ENCODE results near the gene UBE2E3.

DNA sequence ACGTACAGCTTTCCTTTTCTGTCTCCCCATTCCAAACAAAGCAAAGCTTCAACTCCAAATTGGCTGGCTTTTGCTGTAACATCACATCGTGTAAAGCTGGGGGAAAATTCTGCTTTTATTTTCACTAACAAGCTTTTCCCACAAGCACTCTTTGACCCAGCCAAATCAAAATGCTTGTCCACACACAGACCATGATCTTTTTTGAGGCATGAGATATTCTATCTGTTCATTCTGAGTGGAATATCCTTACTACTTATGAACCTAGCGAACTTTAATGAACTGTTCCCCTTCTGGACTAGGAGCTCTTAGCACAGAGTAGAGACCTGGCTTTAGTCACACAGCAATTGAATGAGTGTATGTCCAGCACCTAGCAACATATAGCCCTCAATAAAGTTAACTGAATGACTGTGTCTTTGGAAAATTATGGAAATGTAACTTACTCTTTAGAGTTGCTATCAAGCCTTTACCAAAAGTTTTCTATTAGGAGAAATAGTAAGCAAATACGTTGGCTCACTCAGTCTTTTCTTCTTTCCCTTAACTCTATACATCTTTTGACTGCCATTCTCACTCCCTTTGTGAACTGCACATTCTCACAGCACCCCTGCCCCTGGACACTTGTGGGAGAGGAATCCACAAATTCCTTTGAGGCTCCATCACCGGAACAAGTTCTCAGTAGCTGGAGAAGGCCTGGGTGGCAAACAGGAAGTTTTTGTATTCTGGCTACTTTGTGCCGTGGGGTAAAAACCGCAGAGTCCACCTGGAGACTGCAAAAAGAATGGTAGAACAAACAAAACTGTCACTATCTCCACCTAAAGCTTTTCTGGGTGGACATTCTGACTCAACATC, 1.3 kb upstream of the UBE2E3 start:
- no peak for TF ChIP-seq EP300 (IDR thresholded peaks at IDR 0.05)
- TF ChIP-seq, protein P1, sequence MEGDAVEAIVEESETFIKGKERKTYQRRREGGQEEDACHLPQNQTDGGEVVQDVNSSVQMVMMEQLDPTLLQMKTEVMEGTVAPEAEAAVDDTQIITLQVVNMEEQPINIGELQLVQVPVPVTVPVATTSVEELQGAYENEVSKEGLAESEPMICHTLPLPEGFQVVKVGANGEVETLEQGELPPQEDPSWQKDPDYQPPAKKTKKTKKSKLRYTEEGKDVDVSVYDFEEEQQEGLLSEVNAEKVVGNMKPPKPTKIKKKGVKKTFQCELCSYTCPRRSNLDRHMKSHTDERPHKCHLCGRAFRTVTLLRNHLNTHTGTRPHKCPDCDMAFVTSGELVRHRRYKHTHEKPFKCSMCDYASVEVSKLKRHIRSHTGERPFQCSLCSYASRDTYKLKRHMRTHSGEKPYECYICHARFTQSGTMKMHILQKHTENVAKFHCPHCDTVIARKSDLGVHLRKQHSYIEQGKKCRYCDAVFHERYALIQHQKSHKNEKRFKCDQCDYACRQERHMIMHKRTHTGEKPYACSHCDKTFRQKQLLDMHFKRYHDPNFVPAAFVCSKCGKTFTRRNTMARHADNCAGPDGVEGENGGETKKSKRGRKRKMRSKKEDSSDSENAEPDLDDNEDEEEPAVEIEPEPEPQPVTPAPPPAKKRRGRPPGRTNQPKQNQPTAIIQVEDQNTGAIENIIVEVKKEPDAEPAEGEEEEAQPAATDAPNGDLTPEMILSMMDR (IDR thresholded peaks at IDR 0.05) = no peak
- TF ChIP-seq POLR2AphosphoS5 (IDR thresholded peaks at IDR 0.05) = no peak
- TF ChIP-seq POLR2A (IDR thresholded peaks at IDR 0.05) = no peak
